B cell (primary cell): Measurements from ENCODE around the gene PXMP2. TPM values are rescaled to one million over a fixed set of nuclear protein-coding genes. Genes with fewer than 3 reads are reported as not detected.

Experiments used
- ATAC-seq: fragments of 200-7000 bp; cut with Tn5 transposase; one replicate; pipeline ENCODE4 v1.10.0; 2021; ENCODE audit warnings: low read depth, mild to moderate bottlenecking, moderate number of reproducible peaks, moderate library complexity
- CTCF ChIA-PET: fragments of 350-600 bp; sonication (Branson Sonifier 250); formaldehyde crosslinking; loops from one replicate; lab custom pipeline; 2021; ENCODE audit warnings: antibody characterized with exemption, inconsistent platforms; lab: Charles Lee
- POLR2A ChIA-PET: fragments of 350-600 bp; sonication (Branson Sonifier 250); formaldehyde crosslinking; loops from one replicate; lab custom pipeline; 2021; ENCODE audit warnings: antibody characterized with exemption; lab: Charles Lee
- DNase-seq: peaks from one replicate; pipeline ENCODE4 v3.0.0; 2013
- H2AFZ ChIP-seq: 2 replicates; pipeline ENCODE4 v1.6.1; 2012; ENCODE audit warnings: mild to moderate bottlenecking, low read depth, low read length; ENCODE audit not compliant: insufficient read depth, poor library complexity, severe bottlenecking
- H3K27ac ChIP-seq, 2 donors: 1 replicate in 1 of 2; 2 replicates in 1 of 2; pipeline ENCODE4 v1.5.1; 2012 to 2013; ENCODE audit warnings: low read length in 2 of 2, mild to moderate bottlenecking in 2 of 2, moderate library complexity in 1 of 2
- H3K27me3 ChIP-seq, 4 experiments: fragments of 200-600 bp in 1 of 4; sonication (generic) in 1 of 4; replicated peaks in 1 of 4; 1 replicate in 2 of 4; 2 replicates in 2 of 4; pipeline versions ENCODE4 v1.6.1 to v1.7.0; 2013 to 2016; ENCODE audit warnings: low read length in 3 of 4, mild to moderate bottlenecking in 2 of 4, mixed read lengths in 1 of 4, moderate library complexity in 1 of 4; ENCODE audit not compliant: insufficient read depth in 4 of 4, control insufficient read depth in 3 of 4; ENCODE audit errors: control extremely low read depth in 1 of 4
- H3K36me3 ChIP-seq, 2 experiments: replicated peaks in 1 of 2; 1 replicate in 1 of 2; 2 replicates in 1 of 2; pipeline versions ENCODE4 v1.6.1 to v1.7.1; 2013; ENCODE audit warnings: low read length in 1 of 2; ENCODE audit not compliant: insufficient read depth in 2 of 2, control insufficient read depth in 1 of 2; ENCODE audit errors: control extremely low read depth in 1 of 2, extremely low read depth in 1 of 2
- H3K4me1 ChIP-seq, 2 donors: fragments of 200-600 bp in 1 of 2; sonication (generic) in 1 of 2; 1 replicate in 1 of 2; 2 replicates in 1 of 2; pipeline versions ENCODE4 v1.5.1 to v1.6.1; 2013 to 2017; ENCODE audit warnings: low read length in 2 of 2; ENCODE audit not compliant: control insufficient read depth in 2 of 2, insufficient read depth in 2 of 2
- H3K4me2 ChIP-seq: replicated peaks from 2 replicates; pipeline ENCODE3; 2012; ENCODE audit warnings: mild to moderate bottlenecking, low read depth, low read length; ENCODE audit not compliant: poor library complexity, severe bottlenecking
- H3K4me3 ChIP-seq, 5 experiments: fragments of 200-600 bp in 1 of 5; sonication (generic) in 1 of 5; 1 replicate in 3 of 5; 2 replicates in 2 of 5; pipeline versions ENCODE4 v1.5.1 to v1.7.0; 2011 to 2016; ENCODE audit warnings: low read length in 4 of 5, mild to moderate bottlenecking in 4 of 5, low read depth in 2 of 5, control low read depth in 1 of 5, moderate library complexity in 1 of 5; ENCODE audit not compliant: insufficient read depth in 1 of 5; ENCODE audit errors: control extremely low read depth in 1 of 5, extremely low read depth in 1 of 5
- H3K79me2 ChIP-seq: fragments of 200-600 bp; sonication (generic); one replicate; pipeline ENCODE4 v1.6.0; 2016; ENCODE audit warnings: low read length; ENCODE audit not compliant: control insufficient read depth, insufficient read depth
- H3K9ac ChIP-seq: fragments of 200-600 bp; sonication (generic); 2 replicates; pipeline ENCODE4 v1.6.1; 2017; ENCODE audit warnings: mild to moderate bottlenecking, low read length, moderate library complexity
- H3K9me3 ChIP-seq, 3 donors: one replicate each; pipeline versions ENCODE4 v1.6.1 to v1.7.1; 2013; ENCODE audit warnings: low read length in 2 of 3; ENCODE audit not compliant: control insufficient read depth in 2 of 3, insufficient read depth in 1 of 3; ENCODE audit errors: control extremely low read depth in 1 of 3
- H4K20me1 ChIP-seq: 2 replicates; pipeline ENCODE4 v1.6.0; 2012; ENCODE audit warnings: mild to moderate bottlenecking, low read length; ENCODE audit not compliant: insufficient read depth, control insufficient read depth, poor library complexity, severe bottlenecking
- H3K27ac Mint-ChIP-seq: one replicate; pipeline ENCODE4 v1.8.0; 2021; ENCODE audit warnings: mixed read lengths
- H3K27me3 Mint-ChIP-seq: one replicate; pipeline ENCODE4 v1.8.0; 2021; ENCODE audit warnings: mixed read lengths
- H3K4me1 Mint-ChIP-seq: one replicate; pipeline ENCODE4 v1.8.0; 2021; ENCODE audit warnings: mixed read lengths
- H3K4me3 Mint-ChIP-seq: one replicate; pipeline ENCODE4 v1.8.0; 2021; ENCODE audit warnings: mixed read lengths
- H3K9me3 Mint-ChIP-seq: one replicate; pipeline ENCODE4 v1.8.0; 2022; ENCODE audit warnings: mixed read lengths; ENCODE audit not compliant: insufficient read depth
- EZH2 ChIP-seq: IDR thresholded peaks from 2 replicates; pipeline ENCODE4 v1.6.1; 2012; ENCODE audit warnings: borderline replicate concordance, low read depth, mild to moderate bottlenecking, moderate library complexity, low read length; ENCODE audit not compliant: insufficient read depth, poor library complexity, severe bottlenecking
- WGBS: methylation state at CpG from one replicate; pipeline ENCODE4 v1.1.5; 2013; ENCODE audit warnings: missing lambda C conversion rate; ENCODE audit not compliant: insufficient coverage; 5-methylcytosine and 5-hydroxymethylcytosine counted together
- intact Hi-C: fragments of 100-400 bp; cut with micrococcal nuclease; formaldehyde crosslinking; loops from one replicate; pipeline ENCODE4 v1.10.0; 2022
- polyA plus RNA-seq: library from polyadenylated mRNA; depleted of rRNA; stranded (reverse); fragments of >200 nt; gene quantifications from 2 replicates; pipeline ENCODE4 v1.2.3, GENCODE V29; 2012
- total RNA-seq, 2 donors: library from RNA; stranded (reverse); fragments of 120-200 nt in 1 of 2; gene quantifications; 1 replicate in 1 of 2; 2 replicates in 1 of 2; pipeline versions ENCODE4 v1.2.3 to v1.2.4, GENCODE V29; 2013 to 2022
- TF ChIP-seq, protein P1 (sequence below): fragments of 200-600 bp; IDR thresholded peaks from one replicate; pipeline ENCODE4 v1.8.0; 2022; ENCODE audit warnings: antibody characterized with exemption, mild to moderate bottlenecking

The PXMP2 gene
- total and polyA plus RNA-seq, 2 donors (not counting 1 experiment from before 2014, with no cell fraction given), result 4.3 to 10.2 TPM

DNA sequence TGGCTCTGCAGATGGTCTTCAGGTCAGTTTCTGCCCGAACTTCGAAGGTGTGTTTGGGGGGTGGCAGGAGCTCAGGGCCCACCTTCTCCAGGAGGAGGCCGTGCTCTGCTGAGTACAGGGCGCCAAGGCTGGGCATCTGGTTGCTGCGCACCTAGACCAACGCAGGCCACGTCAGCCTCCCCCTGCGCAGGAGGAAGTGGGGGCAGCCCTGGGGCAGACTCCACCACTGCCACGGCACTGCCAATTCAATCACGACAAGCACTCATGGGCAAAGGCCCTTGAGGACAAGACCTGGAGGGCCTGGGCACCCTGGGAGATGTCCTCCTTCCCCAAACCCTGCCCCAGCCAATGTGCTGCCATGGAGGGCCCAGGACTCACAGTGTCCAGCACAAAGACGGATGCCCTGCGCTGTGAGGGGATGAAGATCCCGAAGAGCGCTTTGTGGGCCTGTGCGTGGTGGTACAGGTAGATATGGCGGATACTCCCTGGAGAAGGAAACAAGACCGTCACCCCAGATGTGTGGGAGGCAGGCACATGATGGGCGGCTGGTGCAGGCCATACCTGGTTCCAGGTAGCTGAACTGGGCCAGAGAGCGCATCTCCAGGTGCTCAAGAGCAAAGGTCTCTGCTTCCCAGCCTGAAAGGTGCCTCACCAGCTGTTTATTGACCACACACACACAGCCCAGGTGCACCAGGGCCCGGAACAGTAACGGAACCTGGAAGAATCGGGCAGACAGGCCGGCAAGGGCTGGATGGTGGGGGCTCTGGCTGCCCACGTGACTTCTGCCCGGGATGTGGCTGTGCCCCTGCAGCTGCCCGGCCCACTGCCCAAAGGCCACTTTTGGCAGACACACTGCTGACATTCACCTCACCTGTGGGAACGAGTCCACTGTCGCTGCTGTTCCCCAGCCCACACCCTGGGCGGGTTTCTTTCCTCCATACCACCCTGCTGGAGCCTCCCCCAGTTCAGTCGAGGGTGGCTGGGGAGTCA, 44.2 kb upstream of the PXMP2 start:
- H3K4me3 ChIP-seq, result no peak overlapping the region
- intact Hi-C loops, result no loop called here
- H2AFZ ChIP-seq, result no peak overlapping the region
- H3K27ac ChIP-seq, result no peak overlapping the region
- no peak overlapping the region for H3K9ac ChIP-seq
- CTCF ChIA-PET, result no interaction called here
- no peaks in the 10 kb centered on the region for H3K27me3 ChIP-seq
- 98% methylated on average over 28 of the region's 30 CpGs for WGBS
- H4K20me1 ChIP-seq, result no peaks in the 10 kb centered on the region
- POLR2A ChIA-PET, result no interaction called here
- peaks cover 2 to 27% of the 10 kb centered on the region in 2 experiments for H3K36me3 ChIP-seq
- no peak overlapping the region for H3K4me3 Mint-ChIP-seq
- no peaks in the 10 kb centered on the region for H3K4me1 ChIP-seq
- H3K27ac Mint-ChIP-seq, result no peak overlapping the region
- ATAC-seq (no peak), DNase-seq (no peak)
- TF ChIP-seq, protein P1, sequence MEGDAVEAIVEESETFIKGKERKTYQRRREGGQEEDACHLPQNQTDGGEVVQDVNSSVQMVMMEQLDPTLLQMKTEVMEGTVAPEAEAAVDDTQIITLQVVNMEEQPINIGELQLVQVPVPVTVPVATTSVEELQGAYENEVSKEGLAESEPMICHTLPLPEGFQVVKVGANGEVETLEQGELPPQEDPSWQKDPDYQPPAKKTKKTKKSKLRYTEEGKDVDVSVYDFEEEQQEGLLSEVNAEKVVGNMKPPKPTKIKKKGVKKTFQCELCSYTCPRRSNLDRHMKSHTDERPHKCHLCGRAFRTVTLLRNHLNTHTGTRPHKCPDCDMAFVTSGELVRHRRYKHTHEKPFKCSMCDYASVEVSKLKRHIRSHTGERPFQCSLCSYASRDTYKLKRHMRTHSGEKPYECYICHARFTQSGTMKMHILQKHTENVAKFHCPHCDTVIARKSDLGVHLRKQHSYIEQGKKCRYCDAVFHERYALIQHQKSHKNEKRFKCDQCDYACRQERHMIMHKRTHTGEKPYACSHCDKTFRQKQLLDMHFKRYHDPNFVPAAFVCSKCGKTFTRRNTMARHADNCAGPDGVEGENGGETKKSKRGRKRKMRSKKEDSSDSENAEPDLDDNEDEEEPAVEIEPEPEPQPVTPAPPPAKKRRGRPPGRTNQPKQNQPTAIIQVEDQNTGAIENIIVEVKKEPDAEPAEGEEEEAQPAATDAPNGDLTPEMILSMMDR, result no peak
- no peak for TF ChIP-seq EZH2
- H3K79me2 ChIP-seq, result no peaks in the 10 kb centered on the region
- H3K9me3 Mint-ChIP-seq, result no peaks in the 10 kb centered on the region
- no peaks in the 10 kb centered on the region for H3K4me1 Mint-ChIP-seq
- no peak overlapping the region for H3K4me2 ChIP-seq
- H3K27me3 Mint-ChIP-seq, result no peaks in the 10 kb centered on the region
- H3K9me3 ChIP-seq, result no peaks in the 10 kb centered on the region

DNA sequence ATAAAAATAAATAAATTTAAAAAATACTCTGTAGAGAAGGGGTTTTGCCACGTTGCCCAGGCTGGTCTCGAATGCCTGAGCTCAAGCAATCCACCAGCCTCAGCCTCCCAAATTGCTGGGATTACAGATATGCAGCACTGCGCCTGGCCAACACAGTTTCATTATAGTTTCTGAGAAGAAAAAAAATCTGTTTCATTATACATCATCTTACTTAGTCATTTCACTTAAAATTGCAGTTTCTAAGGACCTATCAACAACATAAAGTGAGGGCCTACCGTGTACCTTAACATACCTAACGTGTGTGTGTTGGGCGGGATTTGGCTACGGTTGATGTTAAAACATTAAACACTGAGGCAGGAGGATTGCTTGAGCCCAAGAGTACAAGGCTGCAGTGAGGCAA, 40.5 kb upstream of the PXMP2 start:
- Histone ChIP-seq H3K9me3 (no peaks in the 10 kb centered on the region), H3K4me2 (no peak overlapping the region), H3K79me2 (no peaks in the 10 kb centered on the region), H4K20me1 (no peaks in the 10 kb centered on the region), H3K27ac (no peak overlapping the region), H3K4me3 (no peak overlapping the region), H3K36me3 (peaks cover 0 to 11% of the 10 kb centered on the region in 2 experiments), H3K27me3 (no peaks in the 10 kb centered on the region), H3K4me1 (no peaks in the 10 kb centered on the region), H3K9ac (no peak overlapping the region), H2AFZ (no peak overlapping the region)
- Mint-ChIP-seq H3K4me3 (no peak overlapping the region), H3K27me3 (no peaks in the 10 kb centered on the region), H3K9me3 (no peaks in the 10 kb centered on the region), H3K27ac (no peak overlapping the region), H3K4me1 (no peaks in the 10 kb centered on the region)
- TF ChIP-seq, protein P1, result no peak
- no peak for TF ChIP-seq EZH2
- ChIA-PET CTCF (no interaction called here), POLR2A (interaction anchor here (0.6 kb wide), 1 partner anchor 10 kb away, joined by 5 read pairs; no protein-coding TSS in a partner anchor)
- no peak for ATAC-seq
- 90% methylated on average over 2 of the region's 7 CpGs for WGBS
- intact Hi-C loops, result no loop called here
- no peak for DNase-seq
